ENCODE data around the gene TCL1A. TPM values are rescaled to one million over a fixed set of nuclear protein-coding genes. Genes with fewer than 3 reads are reported as not detected.

The TCL1A gene
- total RNA-seq, 1 experiment from 2014 or later, result not detected

Other genes starting within 250 kb of the TCL1A start
- 34.1 and 34.5 TPM in 2 replicates for gene SYNE3, start 197.5 kb downstream of the TCL1A start, total RNA-seq (2014; rRNA removed; shearing (Covaris generic))
- 130 and 132 TPM in 2 replicates for gene GLRX5, start 179.1 kb downstream of the TCL1A start, total RNA-seq (2014; rRNA removed; shearing (Covaris generic))
- not detected in 2 replicates for gene TCL1B, start 27.7 kb downstream of the TCL1A start, total RNA-seq (2014; rRNA removed; shearing (Covaris generic))
- not detected in 2 replicates for gene TUNAR, start 162.7 kb upstream of the TCL1A start, total RNA-seq (2014; rRNA removed; shearing (Covaris generic))

Data from SJCRH30 (cell line).